Measurements from ENCODE around the gene TMEM116. TPM values are rescaled to one million over a fixed set of nuclear protein-coding genes. Genes with fewer than 3 reads are reported as not detected.
"Not testable (repeated sequence)": the region's sequence is repeated elsewhere in the genome, so short reads cannot be mapped to it uniquely, and the experiment has no call there.

Gene TMEM116
- total RNA-seq, 3 donors from 2014 or later: 19.0 to 46.4 (median 29.8) TPM

- TF ChIP-seq CTCF (IDR thresholded peaks at IDR 0.05) (no peak), POLR2AphosphoS5 (IDR thresholded peaks at IDR 0.05) (no peak), POLR2A (IDR thresholded peaks at IDR 0.05) (no peak)
- intact Hi-C loops (cut with DNase I; ENCODE audit: low total_unique reads): no loop called here
- no peak overlapping the region for H3K27ac ChIP-seq
Observed at GRCh38 chr12:112000820-112001219, 12.1 kb downstream of the TMEM116 start.

GRCh38 chr12:111999129-111999528 is 13.8 kb downstream of the TMEM116 start:
- H3K27me3 ChIP-seq; H3K4me1 ChIP-seq; intact Hi-C loops (cut with DNase I; ENCODE audit: low total_unique reads); DNase-seq (ENCODE audit: low spot score in 2 of 2); H3K27ac ChIP-seq; H3K9me3 ChIP-seq; H3K36me3 ChIP-seq; H3K4me3 ChIP-seq: not testable (repeated sequence)

More at GRCh38 chr12:112000820-112001219, 12.1 kb downstream of the TMEM116 start:
- H3K4me1 ChIP-seq: no peaks in the 10 kb centered on the region
- no peaks in the 10 kb centered on the region for H3K36me3 ChIP-seq
- H3K9me3 ChIP-seq: no peaks in the 10 kb centered on the region
- H3K4me3 ChIP-seq: no peak overlapping the region
- no peak for DNase-seq (ENCODE audit: low spot score in 2 of 2)
- no peaks in the 10 kb centered on the region for H3K27me3 ChIP-seq

GRCh38 chr12:111998015-111998414 is 14.9 kb downstream of the TMEM116 start:
- intact Hi-C loops (cut with DNase I; ENCODE audit: low total_unique reads): no loop called here
- H3K27ac ChIP-seq: no peak overlapping the region
- DNase-seq (ENCODE audit: low spot score in 2 of 2): no peak
- H3K36me3 ChIP-seq: no peaks in the 10 kb centered on the region
- H3K4me1 ChIP-seq: no peaks in the 10 kb centered on the region
- no peaks in the 10 kb centered on the region for H3K9me3 ChIP-seq
- no peaks in the 10 kb centered on the region for H3K27me3 ChIP-seq
- no peak overlapping the region for H3K4me3 ChIP-seq
- TF ChIP-seq CTCF (IDR thresholded peaks at IDR 0.05) (no peak), POLR2A (IDR thresholded peaks at IDR 0.05) (no peak), POLR2AphosphoS5 (IDR thresholded peaks at IDR 0.05) (no peak)

GRCh38 chr12:111997300-111997699 is 15.7 kb downstream of the TMEM116 start:
- no peaks in the 10 kb centered on the region for H3K27me3 ChIP-seq
- no peaks in the 10 kb centered on the region for H3K4me1 ChIP-seq
- no peaks in the 10 kb centered on the region for H3K36me3 ChIP-seq
- TF ChIP-seq POLR2A (IDR thresholded peaks at IDR 0.05) (no peak), POLR2AphosphoS5 (IDR thresholded peaks at IDR 0.05) (no peak), CTCF (IDR thresholded peaks at IDR 0.05) (no peak)
- H3K27ac ChIP-seq: no peak overlapping the region
- intact Hi-C loops (cut with DNase I; ENCODE audit: low total_unique reads): no loop called here
- no peaks in the 10 kb centered on the region for H3K9me3 ChIP-seq
- no peak overlapping the region for H3K4me3 ChIP-seq
- DNase-seq (ENCODE audit: low spot score in 2 of 2): no peak

GRCh38 chr12:111995782-111996480 is 17.0 kb downstream of the TMEM116 start:
- Histone ChIP-seq H3K9me3 (no peaks in the 10 kb centered on the region), H3K4me3 (no peak overlapping the region), H3K36me3 (no peaks in the 10 kb centered on the region), H3K27ac (no peak overlapping the region), H3K4me1 (no peaks in the 10 kb centered on the region), H3K27me3 (no peaks in the 10 kb centered on the region)
- no peak for DNase-seq (ENCODE audit: low spot score in 2 of 2)
- TF ChIP-seq CTCF (IDR thresholded peaks at IDR 0.05) (no peak), POLR2A (IDR thresholded peaks at IDR 0.05) (no peak), POLR2AphosphoS5 (IDR thresholded peaks at IDR 0.05) (no peak)
- intact Hi-C loops (cut with DNase I; ENCODE audit: low total_unique reads): no loop called here

GRCh38 chr12:111994211-111995111 is 18.5 kb downstream of the TMEM116 start:
- H3K27me3 ChIP-seq; DNase-seq (ENCODE audit: low spot score in 2 of 2); H3K4me1 ChIP-seq; intact Hi-C loops (cut with DNase I; ENCODE audit: low total_unique reads); H3K27ac ChIP-seq; H3K9me3 ChIP-seq; H3K36me3 ChIP-seq: not testable (repeated sequence)
- peak overlapping the region in 2 of 3 donors; percentile 24 to 25 for H3K4me3 ChIP-seq

Measured in breast epithelium (tissue), 4 donors.